NT2/D1 (cell line): ENCODE results near the gene MERTK.

Experiments used
- DNase-seq: peaks from one replicate; pipeline ENCODE4 v3.0.0-alpha.2; 2011; ENCODE audit warnings: low read depth, low spot score
- H3K27me3 ChIP-seq: 2 replicates; pipeline ENCODE4 v1.6.0; 2011; ENCODE audit warnings: mild to moderate bottlenecking; ENCODE audit not compliant: insufficient read length, insufficient read depth
- H3K36me3 ChIP-seq: 2 replicates; pipeline ENCODE4 v1.6.1; 2011; ENCODE audit warnings: mild to moderate bottlenecking, low read length, mixed read lengths; ENCODE audit not compliant: insufficient read depth, insufficient read length
- H3K4me1 ChIP-seq: 2 replicates; pipeline ENCODE4 v1.5.1; 2011; ENCODE audit not compliant: insufficient read depth, insufficient read length
- H3K4me3 ChIP-seq: 2 replicates; pipeline ENCODE4 v1.5.1; 2011; ENCODE audit warnings: low read depth; ENCODE audit not compliant: insufficient read length
- H3K9ac ChIP-seq: 2 replicates; pipeline ENCODE4 v1.6.0; 2011; ENCODE audit warnings: low read depth; ENCODE audit not compliant: insufficient read length
- H3K9me3 ChIP-seq: 2 replicates; pipeline ENCODE4 v1.5.1; 2011; ENCODE audit warnings: mild to moderate bottlenecking, low read length; ENCODE audit not compliant: insufficient read depth
- SUZ12 ChIP-seq: IDR thresholded peaks from 2 replicates; pipeline ENCODE4 v1.6.1; 2011; ENCODE audit not compliant: insufficient read length, insufficient read depth; ENCODE audit errors: extremely low read depth
- YY1 ChIP-seq: IDR thresholded peaks from 2 replicates; pipeline ENCODE4 v1.6.1; 2011; ENCODE audit not compliant: insufficient read length, insufficient read depth
- ZNF274 ChIP-seq: IDR thresholded peaks from 2 replicates; pipeline ENCODE4 v1.6.1; 2011; ENCODE audit warnings: mild to moderate bottlenecking, low read depth, low read length

MERTK gene

GRCh38 chr2:112048887-112049286, 150.5 kb downstream of the MERTK start:
- Histone ChIP-seq H3K36me3 (no peaks in the 10 kb centered on the region), H3K4me3 (no peak overlapping the region), H3K27me3 (peaks cover 5% of the 10 kb centered on the region), H3K9me3 (peaks cover 16% of the 10 kb centered on the region; the same call in 1 of the 2 replicates), H3K4me1 (peaks cover 4% of the 10 kb centered on the region), H3K9ac (no peak overlapping the region)
- TF ChIP-seq ZNF274 = no peak
- no peak for DNase-seq

GRCh38 chr2:112050316-112050715, 151.9 kb downstream of the MERTK start:
- H3K4me3 ChIP-seq = no peak overlapping the region

DNA sequence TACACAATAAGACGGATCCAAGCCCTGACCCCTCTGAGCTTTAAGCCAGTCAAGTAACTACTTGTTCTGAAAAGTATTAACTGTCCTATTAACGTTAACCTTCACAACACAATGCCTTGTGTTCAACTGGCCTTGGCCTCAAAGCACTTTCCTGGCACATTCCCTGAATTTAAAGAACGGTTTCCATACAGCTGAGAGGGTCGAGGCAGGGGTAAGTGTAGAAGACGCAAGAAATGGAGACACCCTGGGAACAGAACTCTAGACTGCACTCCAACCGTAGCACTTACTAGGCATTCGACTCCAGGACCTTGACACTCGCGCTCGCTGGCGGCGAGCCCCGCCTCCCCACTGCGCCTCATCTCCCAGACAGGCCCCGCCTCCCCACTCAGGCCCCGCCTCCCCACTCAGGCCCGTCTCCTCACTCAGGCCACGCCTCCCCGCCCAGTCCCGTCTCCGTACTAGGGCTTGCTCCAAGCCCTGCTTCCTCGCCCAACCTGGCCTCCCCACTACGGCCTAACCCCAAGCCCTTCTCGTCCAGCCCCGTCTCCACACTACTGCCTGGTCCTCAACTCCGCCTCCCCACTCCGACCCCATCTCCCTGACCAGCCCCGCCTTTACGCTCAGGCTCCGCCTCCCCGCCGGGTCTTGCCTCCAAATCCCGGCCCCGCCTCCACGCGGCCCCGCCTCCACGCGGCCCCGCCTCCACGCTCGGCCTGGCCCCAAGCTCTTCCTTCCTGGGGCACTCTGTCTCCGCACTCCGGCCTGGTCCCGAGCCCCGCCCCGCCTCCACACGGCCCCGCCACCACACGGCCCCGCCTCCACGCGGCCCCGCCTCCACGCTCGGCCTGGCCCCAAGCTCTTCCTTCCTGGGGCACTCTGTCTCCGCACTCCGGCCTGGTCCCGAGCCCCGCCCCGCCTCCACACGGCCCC, 155.8 kb downstream of the MERTK start:
- Histone ChIP-seq H3K27me3 (peaks cover 5% of the 10 kb centered on the region), H3K9ac (peak overlapping the region; percentile 88), H3K4me1 (peaks cover 2% of the 10 kb centered on the region), H3K4me3 (peak overlapping the region; percentile 74), H3K9me3 (peaks cover 11% of the 10 kb centered on the region; the same call in 1 of the 2 replicates), H3K36me3 (no peaks in the 10 kb centered on the region)
- TF ChIP-seq YY1 = no peak
- TF ChIP-seq SUZ12 = no peak
- TF ChIP-seq ZNF274 = no peak
- peak; percentile 94 for DNase-seq

More at GRCh38 chr2:112050316-112050715, 151.9 kb downstream of the MERTK start:
- H3K27me3 ChIP-seq = peaks cover 5% of the 10 kb centered on the region
- TF ChIP-seq ZNF274 = no peak
- TF ChIP-seq SUZ12 = no peak
- TF ChIP-seq YY1 = no peak
- H3K9ac ChIP-seq = no peak overlapping the region
- peaks cover 12% of the 10 kb centered on the region; the same call in 1 of the 2 replicates for H3K9me3 ChIP-seq
- no peaks in the 10 kb centered on the region for H3K36me3 ChIP-seq
- H3K4me1 ChIP-seq = peaks cover 4% of the 10 kb centered on the region
- DNase-seq = no peak

DNA sequence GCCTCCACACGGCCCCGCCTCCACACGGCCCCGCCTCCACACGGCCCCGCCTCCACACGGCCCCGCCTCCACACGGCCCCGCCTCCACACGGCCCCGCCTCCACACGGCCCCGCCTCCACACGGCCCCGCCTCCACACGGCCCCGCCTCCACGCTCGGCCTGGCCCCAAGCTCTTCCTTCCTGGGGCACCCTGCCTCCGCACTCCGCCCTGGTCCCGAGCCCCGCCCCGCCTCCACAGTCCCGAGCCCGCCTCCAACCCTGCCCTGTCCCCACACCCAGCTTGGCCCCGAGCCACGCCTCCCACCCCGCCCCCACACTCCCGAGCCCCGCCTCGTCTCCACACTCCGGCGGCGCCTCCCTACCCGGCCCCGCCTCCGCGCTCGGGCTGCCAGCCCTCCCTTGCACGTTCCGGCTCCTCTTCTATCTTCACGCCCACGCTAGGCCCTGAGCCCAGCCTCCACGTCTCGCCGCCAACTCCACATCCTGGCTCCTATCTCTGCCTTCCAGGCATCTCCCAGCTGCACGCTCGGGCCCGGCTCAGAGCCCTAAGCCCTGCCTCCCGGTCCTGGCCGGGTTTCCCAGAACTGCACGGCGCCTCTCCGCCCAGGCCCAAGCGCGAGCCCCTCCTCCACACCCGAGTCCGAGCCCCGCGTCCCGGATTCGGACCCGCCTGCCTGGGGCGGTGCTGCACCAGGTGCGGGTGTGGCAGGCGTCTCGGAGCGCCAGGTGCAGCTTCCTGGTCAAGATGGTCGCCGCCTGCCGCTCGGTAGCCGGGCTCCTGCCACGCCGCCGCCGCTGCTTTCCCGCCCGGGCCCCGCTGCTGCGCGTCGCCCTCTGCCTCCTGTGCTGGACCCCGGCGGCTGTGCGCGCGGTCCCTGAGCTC, 156.7 kb downstream of the MERTK start, which contains the start of gene TMEM87B:
Gene TMEM87B (plus strand): TSS at position 423 of the 883 bp plus-strand sequence. CDS start 323 bp downstream, at position 746.
- H3K9ac ChIP-seq = peak within 1 kb of the TSS; percentile 88
- TF ChIP-seq YY1 (no peak), SUZ12 (no peak), ZNF274 (no peak)
- peaks cover 6% of the 10 kb centered on the region for H3K36me3 ChIP-seq
- DNase-seq = peak; percentile 90
- H3K9me3 ChIP-seq = 0 out of 2 replicates have a peak, but pooled peaks cover 4% of the 10 kb centered on the region
- H3K27me3 ChIP-seq = peaks cover 5% of the 10 kb centered on the region
- H3K4me3 ChIP-seq = peak within 1 kb of the TSS; percentile 79
- H3K4me1 ChIP-seq = peaks cover 2% of the 10 kb centered on the region

GRCh38 chr2:112055730-112056625, 157.6 kb downstream of the MERTK start:
- Histone ChIP-seq H3K4me1 (peaks cover 2% of the 10 kb centered on the region), H3K4me3 (peak overlapping the region; percentile 79)
- no peak for DNase-seq

GRCh38 chr2:112056626-112056987, 158.2 kb downstream of the MERTK start:
- Histone ChIP-seq H3K9ac (no peak overlapping the region), H3K9me3 (no peaks in the 10 kb centered on the region), H3K27me3 (peaks cover 5% of the 10 kb centered on the region), H3K4me3 (peak overlapping the region; percentile 79), H3K4me1 (peaks cover 2% of the 10 kb centered on the region), H3K36me3 (peaks cover 15% of the 10 kb centered on the region)
- no peak for DNase-seq
- TF ChIP-seq YY1 (no peak), ZNF274 (no peak), SUZ12 (no peak)

More at GRCh38 chr2:112055730-112056625, 157.6 kb downstream of the MERTK start:
- Histone ChIP-seq H3K27me3 (peaks cover 5% of the 10 kb centered on the region), H3K36me3 (peaks cover 11% of the 10 kb centered on the region), H3K9ac (peak overlapping the region; percentile 87), H3K9me3 (no peaks in the 10 kb centered on the region)
- TF ChIP-seq SUZ12 (no peak), YY1 (no peak), ZNF274 (no peak)
